Ureter (tissue), 1 donor: ENCODE data around the gene ARHGEF16. TPM values are rescaled to one million over a fixed set of nuclear protein-coding genes. Genes with fewer than 3 reads are reported as not detected.

Experiments
- DNase-seq: peaks from one replicate; pipeline ENCODE4 v3.0.0-alpha.2; 2020; ENCODE audit warnings: low spot score
- total RNA-seq: library from RNA; stranded (reverse); gene quantifications from one replicate; pipeline ENCODE4 v1.2.4, GENCODE V29; 2023
- donor health status: DM: yes; HTN: yes; CAD: no.

The ARHGEF16 gene
- total RNA-seq, 1 donor from 2014 or later: 28.5 TPM

GRCh38 chr1:3481836-3482375, 27.4 kb downstream of the ARHGEF16 start:
- DNase-seq: no peak

- DNase-seq: no peak
These were observed 27.9 kb downstream of the ARHGEF16 start for GRCh38 chr1:3482378-3482849.

GRCh38 chr1:3483380-3483779, 28.9 kb downstream of the ARHGEF16 start:
- DNase-seq: no peak

- DNase-seq: no peak
These were observed 29.5 kb downstream of the ARHGEF16 start for GRCh38 chr1:3483801-3484444.

GRCh38 chr1:3485016-3485415, 30.6 kb downstream of the ARHGEF16 start:
- DNase-seq: no peak

- no peak for DNase-seq
These were observed 34.0 kb downstream of the ARHGEF16 start for GRCh38 chr1:3488432-3488831.

GRCh38 chr1:3490046-3490745, 35.7 kb downstream of the ARHGEF16 start:
- DNase-seq: no peak

GRCh38 chr1:3491291-3492246, 37.1 kb downstream of the ARHGEF16 start:
- DNase-seq: peak; percentile 82

- DNase-seq: no peak
These were observed 38.2 kb downstream of the ARHGEF16 start for GRCh38 chr1:3492545-3493246.

- no peak for DNase-seq
These were observed 40.1 kb downstream of the ARHGEF16 start for GRCh38 chr1:3494321-3495308.

GRCh38 chr1:3495776-3496745, 41.6 kb downstream of the ARHGEF16 start:
- no peak for DNase-seq

GRCh38 chr1:3496916-3497315, 42.5 kb downstream of the ARHGEF16 start:
- no peak for DNase-seq

- no peak for DNase-seq
These were observed 43.1 kb downstream of the ARHGEF16 start for GRCh38 chr1:3497521-3497920.

GRCh38 chr1:3498246-3498930, 43.9 kb downstream of the ARHGEF16 start:
- DNase-seq: no peak

GRCh38 chr1:3498986-3499385, 44.5 kb downstream of the ARHGEF16 start:
- no peak for DNase-seq

- DNase-seq: no peak
These were observed 45.1 kb downstream of the ARHGEF16 start for GRCh38 chr1:3499611-3500010.

- DNase-seq: no peak
These were observed 45.9 kb downstream of the ARHGEF16 start for GRCh38 chr1:3500265-3500835.

GRCh38 chr1:3501437-3501836, 47.0 kb downstream of the ARHGEF16 start:
- DNase-seq: no peak
